GM12878 (cell line): ENCODE results near the gene PSAP. TPM values are rescaled to one million over a fixed set of nuclear protein-coding genes. Genes with fewer than 3 reads are reported as not detected.

Experiments used
- ATAC-seq: fragments of 200-7000 bp; cut with Tn5 transposase; 3 replicates; pipeline ENCODE4 v1.9.1; 2020; ENCODE audit warnings: mild to moderate bottlenecking, moderate library complexity
- BruUV-seq: library from RNA; stranded (reverse); fragments of 400-500 nt; replicated peaks from 2 replicates; lab custom pipeline; 2021; lab: Mats Ljungman, UMichigan
- CTCF ChIA-PET: fragments of 300-600 bp; sonication (Branson Sonifier 250); formaldehyde crosslinking; extraction: SDS; loops from one replicate; lab custom pipeline; 2021; ENCODE audit warnings: inconsistent platforms; lab: Yijun Ruan, JAX
- POLR2A ChIA-PET: fragments of 350-600 bp; formaldehyde crosslinking; extraction: SDS; loops from one replicate; lab custom pipeline; 2021; ENCODE audit warnings: inconsistent platforms; lab: Charles Lee
- RAD21 ChIA-PET: fragments of 300-600 bp; sonication (Branson Sonifier 250); formaldehyde crosslinking; loops from one replicate; lab custom pipeline; 2023; ENCODE audit warnings: antibody characterized with exemption; ENCODE audit not compliant: unreplicated experiment; lab: Charles Lee
- SMC1A ChIA-PET: fragments of 300-600 bp; sonication (Branson Sonifier 250); formaldehyde crosslinking; loops from one replicate; lab custom pipeline; 2023; ENCODE audit not compliant: unreplicated experiment, uncharacterized antibody; lab: Charles Lee
- DNase-seq: peaks from one replicate; pipeline ENCODE4 v3.0.0-alpha.2; 2011; ENCODE audit warnings: low read depth, low spot score
- FAIRE-seq: peaks from 3 replicates; lab custom pipeline; 2011; peaks lifted over from hg19 to GRCh38; lab: Jason Lieb, UNC
- H2AFZ ChIP-seq: 2 replicates; pipeline ENCODE4 v1.6.0; 2011; ENCODE audit warnings: low read depth, low read length, control low read depth; ENCODE audit not compliant: control insufficient read depth
- H3K27ac ChIP-seq: 2 replicates; pipeline ENCODE4 v1.5.1; 2011; ENCODE audit warnings: control low read depth; ENCODE audit not compliant: control insufficient read depth, insufficient read depth
- H3K27me3 ChIP-seq, 2 experiments: replicated peaks in 1 of 2; 2 replicates each; pipeline versions ENCODE4 v1.6.0 to v1.6.1; 2011; ENCODE audit warnings: low read length in 1 of 2; ENCODE audit not compliant: control insufficient read depth in 2 of 2, insufficient read depth in 2 of 2
- H3K36me3 ChIP-seq, 2 experiments: 2 replicates each; pipeline ENCODE4 v1.5.1; 2011; ENCODE audit warnings: low read length in 1 of 2; ENCODE audit not compliant: control insufficient read depth in 2 of 2, insufficient read depth in 2 of 2
- H3K4me1 ChIP-seq: 2 replicates; pipeline ENCODE4 v1.6.1; 2011; ENCODE audit warnings: mild to moderate bottlenecking, low read length, moderate library complexity, mixed read lengths; ENCODE audit not compliant: control insufficient read depth, insufficient read depth
- H3K4me2 ChIP-seq: 2 replicates; pipeline ENCODE4 v1.6.0; 2011; ENCODE audit warnings: control low read depth; ENCODE audit not compliant: control insufficient read depth, insufficient read depth
- H3K4me3 ChIP-seq: fragments of 200-600 bp; sonication (generic); 2 replicates; pipeline ENCODE4 v1.5.1; 2016
- H3K79me2 ChIP-seq: 2 replicates; pipeline ENCODE4 v1.6.0; 2011; ENCODE audit warnings: low read length; ENCODE audit not compliant: control insufficient read depth, insufficient read depth
- H3K9ac ChIP-seq: 2 replicates; pipeline ENCODE4 v1.8.0; 2011; ENCODE audit warnings: low read length, control low read depth, mixed read lengths; ENCODE audit not compliant: control insufficient read depth, insufficient read depth
- H3K9me3 ChIP-seq: replicated peaks from 3 replicates; pipeline ENCODE4 v1.5.1; 2011; ENCODE audit warnings: mild to moderate bottlenecking, low read length; ENCODE audit not compliant: control insufficient read depth, insufficient read depth
- H4K20me1 ChIP-seq: 2 replicates; pipeline ENCODE4 v1.6.0; 2011; ENCODE audit not compliant: control insufficient read depth, insufficient read depth
- CBX3 ChIP-seq: fragments of 200-600 bp; sonication (generic); IDR thresholded peaks from 2 replicates; pipeline ENCODE4 v1.6.1; 2016; ENCODE audit warnings: low read depth, borderline replicate concordance
- EZH2 ChIP-seq: IDR thresholded peaks from 2 replicates; pipeline ENCODE4 v1.6.1; 2012; ENCODE audit warnings: low read depth, mild to moderate bottlenecking, control low read depth, inconsistent platforms, low read length, borderline replicate concordance; ENCODE audit not compliant: control insufficient read depth
- NFXL1 ChIP-seq: fragments of 450-650 bp; IDR thresholded peaks from 2 replicates; pipeline ENCODE4 v1.6.1; 2017; ENCODE audit warnings: antibody characterized with exemption, mild to moderate bottlenecking, borderline replicate concordance
- NFYA ChIP-seq: IDR thresholded peaks from 2 replicates; pipeline ENCODE4 v1.6.1; 2011; ENCODE audit warnings: low read depth, mild to moderate bottlenecking, low read length, improper control_type of control experiment, borderline replicate concordance
- PML ChIP-seq: IDR thresholded peaks from 2 replicates; pipeline ENCODE4 v1.6.1; 2012; ENCODE audit warnings: low read length, inconsistent platforms
- YBX1 ChIP-seq: fragments of 450-650 bp; IDR thresholded peaks from 2 replicates; pipeline ENCODE4 v1.6.1; 2016; ENCODE audit warnings: antibody characterized with exemption
- WGBS: methylation state at CpG from one replicate; pipeline ENCODE4 v1.1.6; 2016; ENCODE audit warnings: low lambda C conversion rate; ENCODE audit not compliant: insufficient replicate concordance, insufficient coverage; ENCODE audit errors: missing lambda C conversion rate; 5-methylcytosine and 5-hydroxymethylcytosine counted together
- in situ Hi-C: fragments of 300-500 bp; cut with MboI; formaldehyde crosslinking; loops from 9 replicates; pipeline ENCODE4 v1.14.3; 2018; ENCODE audit warnings: mixed read lengths
- intact Hi-C: fragments of 100-400 bp; cut with micrococcal nuclease; formaldehyde crosslinking; loops from one replicate; pipeline ENCODE4 v1.14.2; 2022; ENCODE audit not compliant: unreplicated experiment
- polyA plus RNA-seq, 11 experiments: library from polyadenylated mRNA; depleted of rRNA in 4 of 11; unstranded in 6 of 11; stranded (reverse) in 5 of 11; fragments of >200 nt; fragmentation: Nextera tagmentation in 4 of 11; fragmentation: Illumina TruSeq in 1 of 11; extraction: Ambion mirVana in 4 of 11; extraction: Trizol in 1 of 11; gene quantifications; 1 replicate in 1 of 11; 2 replicates in 10 of 11; pipeline versions ENCODE4 v1.2.1 to v1.2.3, GENCODE V29; 2011 to 2016; ENCODE audit warnings: inconsistent platforms in 2 of 11, missing spikeins in 2 of 11, low read depth in 1 of 11
- total RNA-seq, 4 experiments: library from RNA; depleted of rRNA in 3 of 4; stranded (reverse); fragments of >200 nt in 3 of 4; fragmentation: Illumina TruSeq in 1 of 4; extraction: Trizol in 1 of 4; gene quantifications; 2 replicates each; pipeline versions ENCODE4 v1.2.1 to v1.2.3, GENCODE V29; 2013 to 2021

The PSAP gene
- total and polyA plus RNA-seq, 10 of the 15 experiments (the other 5 are each of a cell fraction or from before 2014, with no cell fraction given) = 178 to 336 (median 286) TPM

- BruUV-seq = no TSS peak
- Histone ChIP-seq H3K4me3 (no peak overlapping the region), H3K9ac (no peak overlapping the region), H3K4me1 (peaks cover 15% of the 10 kb centered on the region), H3K79me2 (no peaks in the 10 kb centered on the region), H3K27ac (no peak overlapping the region), H3K4me2 (no peak overlapping the region), H3K9me3 (no peaks in the 10 kb centered on the region), H3K36me3 (no peaks in the 10 kb centered on the region)
- CTCF ChIA-PET = no interaction called here
- in situ Hi-C loops = no loop called here
- ATAC-seq = no peak
- 65% methylated on average over 16 of the region's 18 CpGs for WGBS
- DNase-seq = no peak
- no peak for FAIRE-seq
- TF ChIP-seq YBX1 = no peak
- TF ChIP-seq NFYA = no peak
- no peak for TF ChIP-seq NFXL1
- TF ChIP-seq PML = no peak
- TF ChIP-seq CBX3 = no peak
- TF ChIP-seq EZH2 = no peak
- TF ChIP-seq, all 136 proteins: peak for 0
- no peaks in the 10 kb centered on the region; a peak in 1 of 4 replicates for H3K27me3 ChIP-seq
- POLR2A ChIA-PET = interaction anchor here (0.8 kb wide), 1 partner anchor 465 kb away, joined by 3 read pairs; no protein-coding TSS in a partner anchor
- no peaks in the 10 kb centered on the region for H4K20me1 ChIP-seq
- SMC1A ChIA-PET = no interaction called here
- intact Hi-C loops = no loop called here
- RAD21 ChIA-PET = no interaction called here
- no peak overlapping the region for H2AFZ ChIP-seq
Measured at GRCh38 chr10:71784679-71785272, 66.3 kb downstream of the PSAP start.
